GM19035 (cell line): ENCODE measurements around the gene TACC3.

Experiments
- ATAC-seq: cut with Tn5 transposase; IDR thresholded peaks from one replicate; pipeline ENCODE4 v1.9.1; 2021; ENCODE audit not compliant: unreplicated experiment

Gene TACC3

GRCh38 chr4:1757836-1758235 lies 36.5 kb downstream of the TACC3 start:
- ATAC-seq = no peak

GRCh38 chr4:1758306-1759121 lies 37.2 kb downstream of the TACC3 start:
- no peak for ATAC-seq

- no peak for ATAC-seq
Measured at GRCh38 chr4:1759170-1759817, 38.0 kb downstream of the TACC3 start.

GRCh38 chr4:1759818-1760223 lies 38.5 kb downstream of the TACC3 start:
- ATAC-seq = no peak

DNA sequence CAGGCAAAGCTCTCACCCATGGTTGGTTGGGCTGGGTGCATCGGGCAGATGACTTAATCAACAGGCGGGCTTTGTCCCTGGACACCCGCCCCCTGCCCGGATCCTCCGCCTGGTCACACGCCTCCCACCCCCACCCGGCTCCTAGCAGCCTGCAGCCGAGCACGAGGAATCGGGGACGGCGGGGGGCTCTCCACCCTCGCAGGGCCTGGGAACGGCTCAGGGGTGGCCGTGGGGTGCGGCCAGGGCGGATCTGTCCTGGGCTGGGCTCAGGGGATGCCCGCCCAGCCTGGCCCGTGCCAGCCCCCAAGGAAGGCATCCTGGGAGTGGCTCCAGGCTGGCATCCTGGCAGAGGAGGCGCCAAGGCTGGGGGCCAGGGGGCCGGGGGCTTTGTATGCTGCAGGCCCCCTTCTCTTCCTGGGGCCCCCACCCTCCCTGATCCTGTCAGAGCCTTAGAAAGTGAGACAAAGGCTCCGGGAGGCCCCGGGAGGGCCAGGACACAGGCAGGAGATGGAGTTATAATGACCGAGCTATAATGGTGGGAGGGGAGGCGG lies 39.3 kb downstream of the TACC3 start:
- no peak for ATAC-seq

DNA sequence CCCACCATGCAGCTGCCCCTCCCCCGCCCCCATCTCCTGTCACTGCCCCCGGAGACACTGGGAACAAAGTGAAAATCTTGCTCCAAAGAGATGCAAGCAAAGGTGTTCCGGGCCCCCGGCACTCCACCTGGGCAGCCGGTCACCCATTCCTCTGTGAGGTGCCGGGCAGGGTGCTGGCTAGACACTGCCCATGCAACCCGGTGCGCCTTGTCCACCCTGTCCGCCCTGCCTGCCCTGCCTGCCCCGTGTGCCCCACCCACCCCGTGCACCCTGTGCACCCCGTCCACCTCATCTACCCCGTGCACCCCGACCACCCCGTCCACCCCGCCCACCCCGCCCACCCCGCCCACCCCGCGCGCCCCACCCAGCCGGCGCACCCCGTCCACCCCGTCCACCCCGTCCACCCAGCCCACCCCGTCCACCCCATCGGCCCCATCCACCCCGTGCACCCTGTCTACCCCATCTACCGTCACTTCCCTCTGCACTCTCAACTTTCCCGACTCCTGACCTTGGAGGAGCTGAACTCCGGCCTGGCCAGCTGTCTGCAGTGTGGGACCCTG lies 39.9 kb downstream of the TACC3 start:
- ATAC-seq = no peak

- ATAC-seq = no peak
Measured at GRCh38 chr4:1762264-1763010, 41.1 kb downstream of the TACC3 start.

- no peak for ATAC-seq
Measured at GRCh38 chr4:1763070-1763549, 41.8 kb downstream of the TACC3 start.

DNA sequence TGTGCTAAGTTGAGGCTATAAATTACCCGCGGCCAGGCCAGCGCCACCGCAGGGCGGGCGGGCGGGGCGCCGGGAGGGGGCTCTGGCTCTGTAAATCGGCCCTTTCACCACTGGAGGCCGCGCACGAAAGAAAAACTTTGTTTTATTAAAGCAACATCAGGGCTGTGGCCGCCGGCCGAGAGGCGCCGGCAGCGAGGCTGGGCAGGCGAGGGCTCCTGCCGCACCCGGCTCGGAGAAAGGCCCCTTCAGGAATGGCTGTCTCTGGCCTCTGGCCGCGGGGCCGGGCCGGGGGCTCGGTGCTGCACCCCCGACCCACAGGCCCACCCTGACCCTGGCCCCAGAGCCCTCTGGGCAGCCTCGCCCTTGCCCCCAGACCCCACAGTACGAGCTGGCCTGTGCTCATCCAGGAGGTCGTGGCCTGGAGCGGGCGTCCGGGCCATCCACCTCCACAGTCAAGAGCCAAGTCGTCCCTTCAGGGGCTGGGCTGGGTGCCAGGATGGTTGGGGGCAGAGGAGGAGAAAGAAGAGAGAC lies 42.3 kb downstream of the TACC3 start:
- no peak for ATAC-seq

- ATAC-seq = no peak
Measured at GRCh38 chr4:1764670-1765069, 43.3 kb downstream of the TACC3 start.

- no peak for ATAC-seq
Measured at GRCh38 chr4:1765409-1766072, 44.2 kb downstream of the TACC3 start.

DNA sequence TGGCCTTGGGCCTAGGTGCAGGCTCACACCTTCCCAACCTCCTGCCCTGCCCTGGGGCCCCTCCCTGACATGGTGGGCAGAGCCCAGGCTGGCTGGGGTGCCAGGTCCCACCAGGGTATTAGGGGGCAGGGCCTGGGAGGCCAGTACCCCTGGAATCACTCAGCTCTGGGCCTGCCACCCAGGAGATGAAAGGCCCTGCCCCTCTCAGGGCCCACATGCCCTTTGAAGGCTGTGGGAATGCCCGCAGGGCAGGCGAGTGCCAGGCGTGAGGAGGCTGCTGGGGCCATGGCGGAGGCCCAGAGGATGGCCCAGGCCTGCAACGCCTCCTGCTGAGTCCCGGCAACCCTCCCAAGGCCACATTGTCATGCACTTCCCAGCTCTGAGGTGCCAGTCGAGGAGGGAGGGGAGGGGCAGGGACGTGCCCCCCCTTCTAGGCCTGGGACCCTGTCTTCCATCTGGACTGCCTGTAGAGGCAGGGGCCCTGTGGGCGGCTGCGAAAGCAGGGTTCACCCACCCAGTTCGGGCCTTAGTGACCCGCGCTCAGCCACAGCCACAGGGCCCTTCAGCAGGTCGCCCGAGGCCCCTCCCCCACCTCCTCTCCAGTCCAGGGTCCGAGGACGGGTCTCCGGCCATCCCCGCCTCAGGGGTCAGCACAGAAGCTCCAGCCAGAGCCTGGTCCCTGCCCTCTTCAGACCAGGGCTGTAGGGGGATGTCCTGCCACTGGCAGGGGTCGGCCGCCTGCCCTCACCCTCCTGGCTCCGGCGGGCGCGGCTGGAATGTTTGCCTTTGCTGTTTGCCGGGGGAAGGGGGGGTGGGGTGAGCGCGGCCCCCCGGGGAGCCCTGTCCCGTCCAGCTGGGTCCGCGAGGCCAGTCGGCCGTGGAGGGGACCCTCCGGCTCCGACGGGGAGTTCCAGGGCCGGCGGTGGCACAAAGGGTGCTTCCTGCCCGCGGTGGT lies 45.1 kb downstream of the TACC3 start:
- ATAC-seq = no peak

- ATAC-seq = no peak
Measured at GRCh38 chr4:1767061-1767769, 45.9 kb downstream of the TACC3 start.

DNA sequence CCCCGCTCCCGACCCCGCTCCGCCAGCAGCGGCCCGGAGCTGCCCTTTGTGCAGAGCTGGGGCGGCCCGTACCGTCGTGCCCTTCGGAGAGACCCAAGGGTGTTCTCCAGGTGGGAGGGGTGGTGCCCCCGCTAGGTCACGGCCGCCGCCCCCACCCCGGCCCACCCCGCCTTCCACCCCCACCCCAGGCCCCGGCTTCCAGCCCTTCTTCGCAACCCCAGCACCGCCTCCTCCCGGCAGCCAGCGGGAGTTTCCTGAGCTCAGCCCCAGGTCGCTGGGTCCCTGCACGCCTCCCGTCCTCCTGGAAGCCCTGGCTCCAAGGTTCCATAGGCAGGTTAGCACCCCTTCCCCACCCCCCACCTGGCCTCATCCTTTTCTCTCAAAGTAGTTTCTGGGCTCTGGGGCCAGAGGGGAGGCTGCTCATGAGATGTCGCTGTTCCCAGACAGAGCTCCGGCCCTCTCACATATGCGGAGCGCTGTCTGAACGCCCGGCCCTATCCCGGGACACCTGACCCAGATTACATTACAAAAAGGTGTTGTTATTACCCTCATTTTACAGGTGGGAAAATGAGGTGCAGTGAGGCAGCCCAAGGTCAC lies 46.5 kb downstream of the TACC3 start:
- no peak for ATAC-seq

DNA sequence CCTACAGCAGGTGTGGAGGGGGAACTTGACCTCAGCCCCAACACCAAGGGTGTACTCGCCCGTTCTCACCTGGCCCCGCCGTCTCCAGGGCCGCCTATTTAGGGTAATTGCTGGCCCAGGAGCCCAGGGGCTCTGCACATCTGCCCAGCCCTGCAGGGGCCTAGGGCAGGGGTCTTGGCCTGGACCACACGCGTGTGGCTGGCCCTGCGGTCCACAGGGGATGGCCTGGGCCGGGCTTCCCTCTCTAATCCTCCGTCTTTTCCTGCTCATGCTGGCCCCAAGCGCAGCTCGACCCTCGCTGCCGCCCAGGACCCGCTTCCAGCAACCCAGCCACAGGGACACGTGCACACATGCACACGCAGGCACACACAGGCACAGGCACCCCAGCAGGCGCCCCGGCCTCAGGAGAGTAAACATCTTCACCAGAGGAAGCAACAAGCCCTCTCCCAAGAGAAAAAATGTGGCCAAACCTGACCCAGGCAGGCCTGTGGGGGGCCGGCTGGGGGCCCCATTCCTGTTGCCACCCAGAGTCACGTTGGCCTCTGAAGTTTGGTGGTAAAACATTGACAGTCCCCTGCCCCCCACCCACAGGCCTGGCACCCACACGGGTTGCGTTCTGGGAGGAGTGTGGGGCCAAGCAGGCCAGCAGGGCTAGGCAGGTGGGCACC lies 47.2 kb downstream of the TACC3 start:
- ATAC-seq = no peak

DNA sequence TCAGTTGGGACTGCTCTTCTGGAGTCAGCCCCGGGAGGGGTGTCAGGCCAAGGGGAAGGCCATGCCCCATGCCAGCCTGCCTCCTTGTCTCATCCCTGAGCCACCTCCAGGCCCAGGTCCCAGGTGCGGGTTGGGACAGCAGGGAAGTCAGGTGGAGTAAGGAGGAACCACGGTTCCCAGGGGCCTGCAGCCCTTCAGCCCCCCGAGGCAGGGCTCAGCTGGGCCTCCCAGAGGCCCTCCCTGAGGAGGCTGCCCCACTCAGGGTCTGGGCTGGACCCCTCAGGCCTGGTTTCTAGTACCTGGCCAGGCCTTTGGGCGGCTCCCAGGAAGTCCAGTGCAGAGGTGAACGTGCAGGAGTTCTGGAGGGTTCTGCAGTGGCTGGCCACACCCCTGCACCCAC lies 48.4 kb downstream of the TACC3 start:
- ATAC-seq = no peak

DNA sequence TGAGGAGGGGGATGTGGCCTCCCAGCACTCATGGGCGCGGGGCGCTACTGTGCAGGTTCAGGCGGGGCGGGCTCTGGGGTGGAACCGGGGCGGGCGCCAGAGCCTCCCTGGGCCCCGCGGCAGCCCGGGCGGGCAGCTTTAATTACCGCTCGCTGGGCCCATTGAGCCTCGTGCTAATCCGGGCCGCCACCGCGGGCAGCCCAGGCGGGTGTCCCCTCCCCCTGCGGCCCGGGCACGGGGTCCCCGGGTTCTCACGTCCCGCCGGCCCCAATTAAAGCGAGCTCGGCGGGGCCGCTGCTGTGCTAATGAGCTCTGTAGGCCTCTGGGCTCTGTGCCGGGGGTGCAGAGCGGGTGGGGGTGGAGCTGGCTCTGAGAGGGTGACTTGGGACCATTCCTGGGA lies 48.9 kb downstream of the TACC3 start:
- no peak for ATAC-seq

DNA sequence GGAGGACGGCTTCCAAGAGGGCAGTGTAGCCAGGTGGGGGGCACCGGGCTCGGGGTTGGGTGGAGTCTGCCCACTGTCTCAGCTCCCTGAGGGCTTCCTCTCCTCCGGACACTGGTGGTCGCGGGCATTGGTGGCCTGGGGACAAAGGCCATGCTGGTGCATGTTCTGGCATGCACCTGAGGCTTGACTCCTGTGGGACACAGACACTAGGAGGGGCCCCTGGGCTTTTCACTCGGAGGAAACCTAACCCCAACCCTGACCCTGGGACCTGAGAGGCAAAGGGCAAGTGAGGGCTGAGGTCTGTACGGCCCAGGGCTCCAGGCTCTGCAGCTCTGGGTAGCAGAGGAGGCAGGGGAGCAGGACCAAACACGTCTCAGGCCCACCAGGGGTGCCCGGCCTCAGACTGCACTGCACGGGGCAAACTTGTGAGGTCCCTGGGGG lies 49.5 kb downstream of the TACC3 start:
- no peak for ATAC-seq
